GM20431 (cell line): ENCODE measurements around the gene SLC12A9.

Source experiments
- in situ Hi-C: fragments of 300-500 bp; cut with MseI, MboI; formaldehyde crosslinking; loops from one replicate; pipeline ENCODE4 v1.15.0; 2020; ENCODE audit warnings: low sequenced_read_pairs; ENCODE audit not compliant: unreplicated experiment

SLC12A9 gene

DNA sequence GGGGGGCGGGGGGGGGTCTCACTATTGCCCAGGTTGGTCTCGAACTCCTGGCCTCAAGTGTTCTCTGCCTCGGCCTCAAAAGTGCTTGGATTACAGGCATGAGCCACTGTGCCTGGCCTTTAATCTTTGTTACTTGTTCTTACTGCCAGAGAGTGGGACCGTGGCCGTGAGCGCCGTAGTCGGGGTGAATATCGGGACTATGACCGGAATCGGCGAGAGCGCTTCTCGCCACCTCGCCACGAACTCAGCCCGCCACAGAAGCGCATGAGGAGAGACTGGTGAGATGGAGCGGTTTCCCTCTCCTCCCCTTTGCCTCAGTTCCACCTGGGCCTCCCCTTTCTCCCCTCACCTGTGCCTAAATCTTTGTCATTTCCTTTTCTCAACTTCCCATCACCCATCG lies 28.6 kb downstream of the SLC12A9 start:
- in situ Hi-C loops = no loop called here

DNA sequence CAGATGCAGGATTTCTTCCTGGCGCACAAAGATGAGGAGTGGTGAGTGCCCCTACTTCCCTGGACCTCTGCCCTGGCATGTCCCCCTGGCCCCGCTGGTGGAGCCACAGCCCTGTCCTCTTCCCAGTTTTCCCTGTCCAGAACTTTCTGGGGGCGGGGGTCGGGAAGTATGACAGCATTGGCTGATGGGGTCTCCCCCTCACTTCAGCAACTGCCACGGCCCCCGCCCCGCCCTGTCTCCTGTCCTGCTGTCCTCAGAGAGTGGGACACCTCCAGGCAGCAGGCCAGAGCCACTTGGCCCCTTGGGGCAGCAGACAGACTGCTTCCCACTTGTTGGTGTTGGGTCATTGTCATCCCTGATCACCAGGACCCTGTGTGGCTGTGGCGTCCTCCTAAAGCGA lies 29.7 kb downstream of the SLC12A9 start:
- in situ Hi-C loops = no loop called here

DNA sequence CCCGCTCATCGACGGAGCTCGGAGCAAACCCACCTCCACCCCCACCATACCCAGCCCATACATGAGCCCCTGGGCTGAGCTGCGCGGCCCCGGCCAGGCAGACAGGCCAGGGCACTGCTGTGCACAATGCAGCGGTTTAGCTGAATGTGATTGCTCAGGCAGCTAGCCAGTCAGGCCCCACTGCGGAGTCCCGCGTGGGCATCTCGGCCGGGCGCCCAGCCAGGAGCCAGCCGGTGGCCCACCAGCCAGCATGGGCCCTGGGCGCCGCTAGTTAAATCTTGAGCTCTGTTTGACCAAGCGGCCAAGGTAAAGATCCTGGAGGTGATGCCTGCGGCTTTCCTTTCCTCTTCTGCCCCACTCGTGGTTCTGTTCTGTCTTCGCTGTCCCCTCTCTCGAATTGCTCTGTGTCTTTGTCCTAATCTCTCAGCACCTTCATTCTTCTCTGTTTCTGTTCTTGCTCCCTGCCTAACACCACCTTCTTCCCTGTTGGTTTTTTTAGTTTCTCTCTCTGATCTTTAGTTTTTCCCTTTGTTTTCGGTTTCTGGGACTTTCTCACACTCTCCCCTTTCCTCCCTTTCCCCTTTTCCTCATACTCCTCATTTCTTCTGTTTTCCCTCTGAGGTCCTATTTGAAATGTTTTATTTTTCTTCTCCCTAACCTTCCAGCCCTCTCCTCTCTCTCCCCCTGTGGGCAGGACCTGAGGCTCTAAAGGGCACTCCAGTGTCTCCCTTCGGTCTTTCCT lies 30.4 kb downstream of the SLC12A9 start:
- in situ Hi-C loops = no loop called here

DNA sequence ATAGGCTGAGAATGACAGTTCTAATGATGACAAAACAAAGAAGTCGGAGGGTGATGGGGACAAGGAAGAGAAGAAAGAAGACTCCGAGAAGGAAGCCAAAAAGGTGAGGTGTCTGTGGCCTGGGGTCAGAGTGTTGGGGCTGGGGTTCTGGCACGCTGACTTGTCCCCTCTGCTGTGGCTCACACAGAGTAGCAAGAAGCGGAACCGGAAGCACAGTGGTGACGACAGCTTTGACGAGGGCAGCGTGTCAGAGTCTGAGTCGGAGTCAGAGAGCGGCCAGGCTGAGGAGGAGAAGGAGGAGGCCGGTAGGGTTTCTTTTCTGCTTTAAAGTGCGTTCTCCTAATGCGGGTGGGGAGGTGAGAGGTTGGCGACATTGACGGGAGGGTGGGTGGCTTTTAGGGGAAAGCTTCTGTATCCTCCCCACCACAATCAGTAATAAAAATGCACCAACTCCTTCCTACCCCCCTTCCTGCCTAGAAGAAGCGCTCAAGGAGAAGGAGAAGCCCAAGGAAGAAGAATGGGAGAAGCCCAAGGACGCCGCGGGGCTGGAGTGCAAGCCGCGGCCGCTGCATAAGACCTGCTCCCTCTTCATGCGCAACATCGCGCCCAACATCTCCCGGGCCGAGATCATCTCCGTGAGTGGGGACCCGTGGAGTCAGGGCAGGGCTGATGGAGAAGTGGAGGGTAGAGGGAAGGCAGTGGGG lies 32.4 kb downstream of the SLC12A9 start:
- in situ Hi-C loops = no loop called here

DNA sequence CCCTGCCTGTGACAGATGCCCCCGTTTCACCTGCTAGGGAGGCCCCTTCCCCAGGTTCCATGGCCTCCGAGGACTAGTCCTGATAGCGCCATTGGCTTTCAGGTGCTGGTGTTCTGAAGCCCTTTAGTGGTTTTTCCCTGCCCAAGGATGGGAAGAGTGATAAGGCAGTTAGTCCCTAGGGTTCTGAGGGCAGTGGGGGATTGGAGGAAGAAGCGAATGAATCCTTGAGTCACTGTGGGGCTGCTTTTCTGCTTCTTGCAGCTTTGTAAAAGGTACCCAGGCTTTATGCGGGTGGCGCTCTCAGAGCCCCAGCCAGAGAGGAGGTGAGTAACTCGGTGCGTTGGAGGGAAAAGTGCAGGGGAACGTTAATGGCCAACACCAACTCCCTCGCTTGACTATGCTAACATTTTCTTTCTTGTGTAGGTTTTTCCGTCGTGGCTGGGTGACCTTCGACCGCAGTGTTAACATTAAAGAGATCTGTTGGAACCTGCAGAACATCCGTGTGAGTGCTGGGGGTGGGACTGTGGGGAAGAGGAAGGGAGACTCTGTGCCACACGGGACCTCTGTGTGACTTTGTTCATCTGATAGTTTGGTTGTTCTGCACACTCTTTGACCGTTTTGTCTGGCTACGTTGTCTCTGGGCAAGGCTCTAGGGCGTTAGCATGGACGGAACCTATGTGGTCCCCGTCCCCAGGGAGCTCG lies 33.1 kb downstream of the SLC12A9 start:
- in situ Hi-C loops = no loop called here

DNA sequence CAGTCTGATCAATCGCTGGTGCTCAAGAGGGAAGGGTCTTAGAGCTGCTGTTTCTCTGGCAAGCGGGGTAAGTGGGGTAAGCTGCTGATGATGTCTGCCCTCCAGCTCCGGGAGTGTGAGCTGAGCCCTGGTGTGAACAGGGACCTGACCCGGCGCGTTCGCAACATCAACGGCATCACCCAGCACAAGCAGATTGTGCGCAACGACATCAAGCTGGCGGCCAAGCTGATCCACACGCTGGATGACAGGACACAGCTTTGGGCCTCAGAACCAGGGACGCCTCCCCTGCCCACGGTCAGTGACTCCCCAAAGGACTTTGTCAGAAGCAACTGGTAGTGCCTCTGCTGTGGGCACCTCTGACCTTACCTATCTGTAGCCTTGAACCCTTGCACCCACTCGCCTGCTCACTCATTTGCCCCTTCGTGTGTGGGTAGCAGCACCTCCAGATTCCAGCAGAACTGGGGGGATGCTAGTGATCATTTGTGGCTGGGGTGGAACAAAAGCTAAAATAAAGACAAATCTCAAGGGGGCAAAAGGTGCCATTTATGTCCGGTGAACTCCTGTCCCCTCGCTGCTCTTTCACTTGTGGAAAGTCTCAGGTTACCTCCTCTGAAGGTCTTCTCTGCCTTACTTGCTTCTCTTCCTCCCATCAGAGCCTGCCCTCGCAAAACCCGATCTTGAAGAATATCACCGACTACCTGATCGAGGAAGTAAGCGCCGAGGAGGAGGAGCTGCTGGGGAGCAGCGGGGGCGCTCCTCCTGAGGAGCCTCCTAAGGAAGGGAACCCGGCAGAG lies 33.8 kb downstream of the SLC12A9 start:
- in situ Hi-C loops = no loop called here

DNA sequence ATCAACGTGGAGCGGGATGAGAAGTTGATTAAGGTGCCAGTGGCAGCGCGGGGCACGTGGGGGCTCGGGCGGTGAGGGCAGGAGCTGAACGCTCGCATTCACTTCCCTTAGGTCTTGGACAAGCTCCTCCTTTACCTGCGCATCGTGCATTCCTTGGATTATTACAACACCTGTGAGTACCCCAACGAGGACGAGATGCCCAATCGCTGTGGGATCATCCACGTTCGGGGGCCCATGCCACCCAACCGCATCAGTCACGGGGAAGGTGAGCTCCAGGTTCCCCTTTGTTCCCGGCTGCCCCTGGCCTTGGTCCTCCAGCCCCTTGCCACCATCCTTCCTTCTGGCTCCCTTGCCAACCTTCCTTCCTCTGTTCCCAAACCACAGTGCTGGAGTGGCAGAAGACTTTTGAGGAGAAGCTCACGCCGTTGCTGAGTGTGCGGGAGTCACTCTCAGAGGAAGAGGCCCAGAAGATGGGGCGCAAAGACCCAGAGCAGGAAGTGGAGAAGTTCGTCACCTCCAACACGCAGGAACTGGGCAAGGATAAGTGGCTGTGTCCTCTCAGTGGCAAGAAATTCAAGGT lies 34.5 kb downstream of the SLC12A9 start:
- in situ Hi-C loops = no loop called here

DNA sequence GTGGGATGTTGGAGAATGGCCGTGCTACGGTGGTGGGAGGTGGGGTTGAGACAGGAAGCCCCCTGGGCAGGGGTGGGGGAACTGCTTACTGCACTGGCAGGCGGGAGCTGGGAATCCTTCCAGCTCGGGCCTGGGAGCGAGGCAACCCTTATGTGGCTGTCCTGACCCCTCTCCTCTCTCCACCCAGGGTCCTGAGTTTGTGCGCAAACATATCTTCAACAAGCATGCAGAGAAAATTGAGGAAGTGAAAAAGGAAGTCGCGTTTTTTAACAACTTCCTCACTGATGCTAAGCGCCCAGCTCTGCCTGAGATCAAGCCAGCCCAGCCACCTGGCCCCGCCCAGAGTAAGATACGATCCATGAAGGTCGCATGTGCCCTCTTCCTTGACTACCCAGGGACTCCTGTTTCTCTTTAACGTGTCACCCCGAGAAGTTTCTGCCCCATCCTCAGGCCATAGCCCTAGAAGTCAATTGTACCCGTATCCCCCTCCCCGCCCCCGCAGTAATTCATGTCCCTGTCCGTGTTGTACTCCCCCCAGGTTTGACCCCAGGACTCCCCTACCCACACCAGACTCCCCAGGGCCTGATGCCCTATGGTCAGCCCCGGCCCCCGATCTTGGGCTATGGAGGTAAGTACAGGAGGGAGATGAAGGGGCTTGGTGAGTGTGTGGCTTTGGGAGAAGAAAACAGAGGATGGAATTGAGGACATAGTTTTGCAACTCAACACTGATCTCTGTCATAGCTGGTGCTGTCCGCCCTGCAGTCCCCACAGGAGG lies 35.2 kb downstream of the SLC12A9 start:
- in situ Hi-C loops = no loop called here

DNA sequence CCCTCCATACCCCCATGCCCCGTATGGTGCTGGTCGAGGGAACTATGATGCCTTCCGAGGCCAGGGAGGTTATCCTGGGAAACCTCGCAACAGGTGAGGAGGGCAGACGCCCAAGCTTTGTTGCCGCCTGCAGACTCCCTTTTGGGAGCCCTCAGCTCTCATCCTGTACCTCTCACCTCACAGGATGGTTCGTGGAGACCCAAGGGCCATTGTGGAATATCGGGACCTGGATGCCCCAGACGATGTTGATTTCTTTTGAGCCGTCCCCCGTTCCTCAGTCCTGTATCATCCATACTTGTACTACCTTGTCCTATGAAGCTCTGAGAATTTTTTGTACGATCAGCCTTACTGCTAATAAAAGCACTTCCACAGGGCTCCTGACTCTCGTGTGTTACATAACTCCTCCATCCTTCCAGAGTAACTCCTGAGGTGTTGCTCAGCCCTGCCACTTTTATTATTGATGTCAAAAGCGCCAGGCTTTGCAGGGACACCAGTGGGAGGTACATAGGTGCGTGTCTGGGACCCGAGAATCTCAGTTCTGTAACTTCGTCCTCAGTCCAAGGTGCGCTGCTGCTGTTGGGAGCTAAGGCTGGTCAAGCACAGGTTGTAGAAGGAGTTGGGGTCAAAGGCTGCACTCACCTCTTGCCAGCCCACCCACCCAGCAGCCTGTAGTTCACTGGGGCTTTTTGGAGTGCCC lies 35.9 kb downstream of the SLC12A9 start:
- in situ Hi-C loops = no loop called here

DNA sequence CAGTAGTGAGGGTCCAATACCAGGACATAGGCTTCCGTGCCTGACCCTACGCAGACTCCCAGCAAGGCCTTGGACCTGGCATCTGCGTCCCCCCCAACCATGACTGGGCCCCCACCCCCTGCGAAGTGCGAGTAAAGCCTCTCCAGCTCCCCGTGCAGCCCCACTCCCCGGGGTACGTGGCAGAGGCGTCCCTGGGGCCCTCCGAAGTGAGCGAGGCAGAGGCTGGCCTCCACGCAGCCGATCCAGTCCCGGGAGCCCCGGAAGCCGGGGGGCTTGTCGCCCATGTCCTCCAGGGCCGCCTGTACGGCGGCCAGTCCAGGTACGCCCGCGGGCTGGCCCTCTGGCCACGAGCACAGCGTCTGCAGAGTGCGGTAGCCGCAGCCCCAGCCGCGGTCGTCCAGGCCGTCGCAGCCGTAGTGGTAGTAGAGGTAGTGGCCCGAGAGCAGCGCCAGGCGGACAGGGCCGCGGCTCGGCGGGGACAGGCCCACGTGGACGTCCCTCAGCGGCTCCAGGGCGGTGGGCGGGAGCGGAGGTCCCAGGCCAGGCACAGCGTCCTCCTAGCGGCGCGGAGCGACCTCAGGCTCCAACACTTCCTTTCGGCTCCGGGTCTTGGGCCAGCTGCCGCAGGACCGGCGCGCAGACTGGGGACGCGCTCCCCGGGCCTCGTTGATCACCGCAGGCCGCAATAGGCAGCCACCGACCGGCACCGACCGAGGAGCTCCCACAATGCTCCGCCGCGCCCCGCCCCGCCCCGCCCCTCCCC lies 36.7 kb downstream of the SLC12A9 start, which contains the start of gene UFSP1:
TSS of gene UFSP1 (minus strand) at position 728 of the 763 bp plus-strand sequence. CDS start at position 284, 444 bp downstream.
- in situ Hi-C loops = no loop called here

DNA sequence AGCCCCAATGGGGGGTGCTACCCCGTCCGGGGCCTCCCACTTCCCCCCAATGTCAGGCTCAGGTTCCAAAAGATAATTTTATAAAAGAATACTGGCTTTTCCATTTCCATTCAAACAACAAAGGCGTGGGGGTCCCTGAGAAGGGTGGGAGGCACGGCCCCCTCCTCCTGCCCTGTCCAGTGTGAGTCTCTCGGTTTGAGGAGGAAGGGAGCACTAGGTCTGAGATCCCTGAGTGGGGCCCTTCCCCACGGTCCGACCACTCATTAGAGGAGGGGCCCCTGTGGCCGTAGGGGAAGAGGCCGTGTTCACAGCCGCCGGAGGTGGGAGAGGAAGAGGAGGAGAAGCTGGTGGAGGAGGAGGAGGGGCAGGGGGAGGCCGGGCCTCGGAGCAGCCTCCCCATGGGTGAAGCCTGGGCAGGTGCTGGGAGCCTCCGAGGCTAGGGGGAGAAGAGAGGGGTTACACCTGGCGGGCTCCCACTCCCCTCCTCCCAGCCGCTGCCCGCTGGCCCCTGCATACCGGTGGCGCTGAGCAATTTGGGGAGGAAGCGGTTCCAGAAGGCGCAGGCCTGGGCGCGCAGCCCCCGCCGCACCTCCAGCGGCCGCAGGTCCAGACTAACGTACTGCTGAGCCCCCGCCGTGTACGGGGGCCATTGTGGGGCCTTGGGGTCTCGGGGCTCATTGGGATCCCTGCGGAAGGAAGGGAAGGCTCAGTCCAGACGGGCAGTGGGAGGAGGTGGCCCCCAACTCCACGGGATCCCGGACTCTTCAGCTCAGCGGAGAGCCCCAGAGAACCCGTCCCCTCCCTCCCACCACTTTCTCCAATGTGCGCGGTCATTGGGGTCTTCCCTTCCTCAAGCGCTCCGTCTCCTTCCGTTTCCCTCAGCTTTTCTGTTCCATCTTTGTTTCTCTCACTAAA lies 38.4 kb downstream of the SLC12A9 start:
- in situ Hi-C loops = no loop called here

DNA sequence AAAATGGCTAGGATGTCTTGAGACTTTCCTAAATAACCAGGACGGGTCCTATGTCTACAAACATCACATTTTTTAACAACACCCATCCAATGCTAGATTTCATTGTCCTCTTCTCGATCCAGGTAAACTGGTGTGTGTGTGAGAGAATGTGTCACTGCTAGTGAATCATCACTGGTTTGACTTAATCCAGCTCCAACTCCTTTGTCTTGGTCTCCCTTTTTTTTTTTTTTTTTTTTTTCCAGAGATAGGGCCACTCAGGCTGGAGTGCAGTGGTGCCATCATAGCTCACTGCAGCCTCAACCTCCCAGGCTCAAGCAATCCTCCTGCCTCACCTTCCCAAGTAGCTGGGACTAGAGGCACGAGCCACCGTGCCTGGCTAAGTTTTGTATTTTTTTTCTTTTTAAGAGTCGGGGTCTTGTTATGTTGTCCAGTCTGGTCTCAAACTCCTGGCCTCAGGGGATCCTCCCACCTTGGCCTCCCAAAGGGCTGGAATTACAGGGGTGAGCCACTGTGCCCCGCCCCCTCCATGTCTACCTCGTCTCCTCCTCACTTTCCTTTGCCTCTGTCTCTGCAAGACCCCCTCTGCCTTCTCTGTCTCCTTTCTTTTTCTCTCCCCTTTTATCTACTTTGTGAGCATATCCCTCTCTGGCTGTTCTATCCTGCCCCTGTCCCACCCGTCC lies 39.2 kb downstream of the SLC12A9 start:
- in situ Hi-C loops = no loop called here

DNA sequence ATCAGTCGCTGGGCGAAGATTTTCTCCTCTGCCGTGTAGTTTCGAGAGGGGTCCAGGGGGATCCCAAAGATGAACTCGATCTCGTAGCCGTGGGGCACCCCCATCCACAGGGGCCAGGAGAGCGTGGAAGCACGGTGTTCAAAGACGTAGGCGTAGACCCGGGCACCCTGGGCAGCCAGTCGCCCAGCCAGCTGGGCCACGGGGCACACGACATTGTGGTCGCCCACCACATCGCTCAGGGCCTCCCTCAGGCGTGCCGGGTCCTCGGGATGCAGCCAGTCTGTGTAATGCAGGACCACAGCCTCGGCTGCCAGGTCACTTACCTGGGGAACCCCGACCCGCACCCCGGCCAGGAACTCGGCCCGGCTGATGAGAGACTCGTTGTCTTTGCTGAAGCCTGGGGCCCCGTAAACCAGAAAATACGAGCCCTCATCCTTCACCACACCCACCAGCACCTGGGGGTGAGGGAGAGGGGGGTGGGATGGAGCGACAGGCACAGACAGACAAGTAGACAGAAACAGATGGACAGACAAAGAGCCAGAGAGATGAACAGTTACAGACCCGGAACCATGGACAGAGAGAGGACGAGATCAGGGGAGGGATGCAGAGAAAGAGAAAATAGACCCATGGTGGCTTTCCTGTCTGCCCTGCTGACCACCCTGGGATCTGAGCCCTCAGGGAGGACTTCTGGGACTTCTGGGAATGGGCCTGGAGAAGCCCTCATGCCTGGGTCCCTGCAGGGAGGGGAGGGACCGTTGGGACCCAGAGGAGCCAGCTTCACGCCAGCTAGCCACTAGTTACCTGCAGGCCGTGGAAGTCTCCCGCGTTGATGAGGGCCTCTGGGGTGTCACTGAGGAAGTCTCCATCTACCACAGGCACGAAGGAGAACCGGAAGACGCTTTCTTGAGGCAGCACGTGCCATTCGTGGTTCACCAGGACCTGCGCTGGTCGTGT lies 40.1 kb downstream of the SLC12A9 start:
- in situ Hi-C loops = no loop called here

DNA sequence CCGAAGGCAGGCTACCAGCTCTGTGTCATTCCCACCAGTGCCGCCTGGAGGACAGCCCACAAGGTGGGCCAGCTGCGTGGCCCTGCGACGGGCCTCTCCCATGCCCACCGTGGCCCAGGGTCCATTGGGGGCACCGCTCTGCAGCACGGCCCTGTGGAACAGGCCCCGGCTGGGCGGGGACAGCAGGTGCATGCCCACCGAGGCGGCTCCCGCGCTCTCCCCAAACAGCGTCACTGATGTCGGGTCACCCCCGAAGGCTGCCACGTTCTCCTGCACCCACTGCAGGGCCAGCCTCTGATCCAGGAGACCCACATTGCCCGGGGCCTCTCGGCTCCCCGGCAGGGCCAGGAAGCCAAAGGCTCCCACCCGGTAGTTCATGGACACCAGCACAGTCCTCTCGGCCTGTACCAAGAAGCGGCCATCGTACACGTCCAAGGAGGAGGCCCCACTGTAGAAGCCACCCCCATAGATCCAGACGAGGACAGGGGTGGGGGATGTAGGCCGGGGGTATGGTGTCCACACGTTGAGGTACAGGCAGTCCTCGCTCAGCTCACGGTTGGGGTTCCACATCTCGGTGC lies 40.9 kb downstream of the SLC12A9 start:
- in situ Hi-C loops = no loop called here
